Adipocyte (in vitro differentiated cells): Measurements from ENCODE around the gene SPPL2C.

ENCODE experiments used
- DNase-seq: peaks from one replicate; pipeline ENCODE4 v3.0.0-alpha.2; 2015; ENCODE audit warnings: low read depth
- H3K27me3 ChIP-seq: replicated peaks from 2 replicates; pipeline ENCODE4 v1.7.0; 2013; ENCODE audit warnings: mild to moderate bottlenecking, low read length, moderate library complexity; ENCODE audit not compliant: control insufficient read depth, insufficient read depth
- H3K36me3 ChIP-seq: 2 replicates; pipeline ENCODE4 v1.7.0; 2013; ENCODE audit warnings: low read length, mild to moderate bottlenecking, moderate library complexity; ENCODE audit not compliant: control insufficient read depth, insufficient read depth, severe bottlenecking
- H3K4me1 ChIP-seq: 2 replicates; pipeline ENCODE4 v1.7.0; 2013; ENCODE audit warnings: mild to moderate bottlenecking, low read length, moderate library complexity; ENCODE audit not compliant: control insufficient read depth, insufficient read depth
- H3K4me3 ChIP-seq: 2 replicates; pipeline ENCODE4 v1.7.0; 2013; ENCODE audit warnings: mild to moderate bottlenecking, low read length, moderate library complexity
- H3K9ac ChIP-seq: 2 replicates; pipeline ENCODE4 v1.7.0; 2013; ENCODE audit warnings: mild to moderate bottlenecking, low read length, moderate library complexity
- H3K9me3 ChIP-seq: 2 replicates; pipeline ENCODE4 v1.7.0; 2013; ENCODE audit warnings: mild to moderate bottlenecking, low read length, moderate library complexity; ENCODE audit not compliant: control insufficient read depth

SPPL2C gene

DNA sequence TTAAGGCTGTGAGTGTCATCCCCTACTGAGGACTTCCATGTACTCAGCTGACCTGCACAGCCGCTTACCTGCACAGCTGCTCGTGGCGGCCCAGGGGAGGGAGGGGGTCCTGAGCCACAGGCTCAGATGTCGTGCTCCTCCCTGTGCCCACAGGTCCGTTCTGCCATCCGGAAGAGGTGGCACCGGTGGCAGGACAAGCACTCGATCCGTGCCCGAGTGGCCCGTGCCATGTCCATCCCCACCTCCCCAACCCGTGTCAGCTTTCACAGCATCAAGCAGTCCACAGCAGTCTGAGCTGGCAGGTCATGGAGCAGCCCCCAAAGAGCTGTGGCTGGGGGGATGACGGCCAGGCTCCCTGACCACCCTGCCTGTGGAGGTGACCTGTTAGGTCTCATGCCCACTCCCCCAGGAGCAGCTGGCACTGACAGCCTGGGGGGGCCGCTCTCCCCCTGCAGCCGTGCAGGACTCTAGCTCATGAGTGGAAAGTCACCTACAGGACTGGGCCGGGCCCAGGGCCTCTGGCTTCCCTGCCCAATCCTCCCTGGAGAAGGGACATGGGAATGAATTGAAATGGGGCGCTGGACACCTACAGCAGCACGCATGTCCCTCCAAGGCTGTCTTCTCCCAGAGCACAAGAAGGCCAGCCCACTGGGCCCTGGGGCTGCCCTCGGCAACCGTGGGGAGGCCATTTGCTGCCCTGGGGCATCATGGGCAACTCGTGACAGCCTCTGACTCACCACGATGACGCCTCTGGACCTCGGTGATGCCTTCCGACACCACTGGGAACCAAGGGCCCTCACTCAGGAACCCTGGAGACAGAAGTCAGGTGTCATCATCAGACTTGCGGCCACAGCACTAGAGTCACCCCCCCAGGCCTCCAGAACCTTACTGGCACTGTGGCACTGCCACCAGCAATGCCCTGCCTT lies 9.9 kb upstream of the SPPL2C start:
- no peak overlapping the region for H3K9ac ChIP-seq
- no peaks in the 10 kb centered on the region for H3K9me3 ChIP-seq
- H3K4me3 ChIP-seq: no peak overlapping the region
- no peak for DNase-seq
- H3K4me1 ChIP-seq: no peaks in the 10 kb centered on the region
- H3K27me3 ChIP-seq: peaks cover 56% of the 10 kb centered on the region
- H3K36me3 ChIP-seq: no peaks in the 10 kb centered on the region

DNA sequence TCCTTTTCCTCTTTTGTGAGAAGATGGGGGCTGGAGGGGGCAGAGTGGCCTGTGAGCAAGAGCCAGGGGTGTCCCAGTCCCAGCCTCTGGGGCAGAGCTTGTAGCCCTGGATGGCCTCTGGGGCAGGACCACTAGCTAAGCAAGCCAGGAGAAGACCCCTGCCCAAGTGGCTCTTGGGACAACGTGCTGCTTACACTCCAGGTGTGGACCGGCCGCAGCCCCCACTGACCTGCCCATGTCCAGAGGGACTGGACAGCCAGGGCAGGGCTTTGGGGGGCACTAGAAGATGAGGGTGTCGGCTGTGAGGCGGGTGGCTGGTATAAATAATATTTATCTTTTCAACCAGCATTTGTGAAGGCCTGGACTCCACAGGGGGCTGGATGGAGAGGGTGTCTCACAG lies 9.2 kb upstream of the SPPL2C start:
- no peaks in the 10 kb centered on the region for H3K4me1 ChIP-seq

DNA sequence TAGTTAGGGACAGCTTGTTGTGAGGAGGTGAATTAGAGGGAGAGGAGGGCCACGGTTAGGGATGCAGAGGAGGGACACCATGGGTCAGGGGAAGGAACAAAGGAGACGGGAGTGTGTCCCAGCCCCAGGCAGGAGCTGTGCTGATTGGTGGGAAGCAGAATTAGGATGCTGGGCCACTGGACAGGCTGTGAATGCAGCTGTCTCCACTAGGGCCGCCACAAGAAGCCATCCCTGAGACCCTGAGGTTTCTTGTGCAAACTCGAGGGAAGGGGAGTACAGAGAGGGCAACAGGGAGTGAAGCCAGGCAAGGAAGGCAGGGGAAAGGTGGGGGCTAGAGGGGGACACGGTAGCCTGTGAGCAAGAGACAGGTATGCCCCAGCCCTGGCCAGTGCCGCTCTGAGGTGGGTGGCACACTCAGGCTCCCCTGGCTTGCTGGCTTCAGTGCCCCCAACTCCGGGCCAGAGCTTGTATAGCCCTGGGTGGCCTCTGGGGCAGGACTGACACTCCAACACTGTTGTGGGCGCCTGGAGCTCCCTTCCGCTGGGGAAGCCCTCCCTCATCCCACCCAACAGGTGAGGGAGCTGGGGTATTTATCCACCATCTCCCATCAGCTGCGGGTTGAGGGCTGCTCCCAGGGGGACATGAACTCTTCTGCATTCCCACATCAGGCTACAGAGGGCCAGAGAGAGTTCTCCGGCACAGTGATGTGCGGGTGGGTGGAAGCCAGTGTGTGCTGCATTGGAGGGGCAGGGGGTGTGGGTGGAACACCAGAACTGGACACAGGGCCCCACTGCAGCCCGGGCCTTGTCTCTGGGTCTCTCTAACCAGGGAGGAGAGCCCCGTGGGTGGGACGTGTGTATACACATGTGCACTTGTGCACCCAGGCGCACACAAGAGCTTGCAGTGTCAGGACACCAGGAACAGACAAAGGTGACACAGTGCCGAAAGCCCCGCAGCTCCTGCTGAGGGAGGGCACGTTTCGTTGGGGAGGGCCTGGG lies 8.3 kb upstream of the SPPL2C start:
- Histone ChIP-seq H3K4me1 (no peaks in the 10 kb centered on the region), H3K36me3 (no peaks in the 10 kb centered on the region), H3K27me3 (peaks cover 52% of the 10 kb centered on the region), H3K4me3 (no peak overlapping the region), H3K9ac (no peak overlapping the region), H3K9me3 (no peaks in the 10 kb centered on the region)
- DNase-seq: no peak

More for the DNA sequence above, 9.2 kb upstream of the SPPL2C start:
- Histone ChIP-seq H3K36me3 (no peaks in the 10 kb centered on the region), H3K9ac (no peak overlapping the region), H3K27me3 (peaks cover 51% of the 10 kb centered on the region), H3K9me3 (no peaks in the 10 kb centered on the region), H3K4me3 (no peak overlapping the region)
- no peak for DNase-seq

DNA sequence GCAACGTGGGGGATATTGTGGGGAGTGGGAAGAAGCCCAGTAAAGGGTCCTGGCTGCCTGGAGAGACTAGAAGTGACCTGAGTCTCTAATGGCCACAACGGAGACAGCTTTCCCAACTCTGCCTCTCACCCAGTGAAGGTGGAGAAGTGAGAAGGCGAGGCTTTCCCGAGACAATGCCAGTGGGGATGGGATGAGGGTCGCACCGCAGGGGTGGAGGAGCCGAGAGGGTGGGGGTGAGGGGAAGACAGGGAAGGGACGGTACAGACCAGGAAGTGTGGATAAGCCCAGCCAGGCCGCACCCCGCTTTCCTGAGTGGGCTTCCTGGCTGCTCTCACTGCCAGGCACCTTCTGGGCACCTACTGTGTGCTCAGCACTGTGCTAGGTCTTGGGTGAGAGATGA lies 7.5 kb upstream of the SPPL2C start:
- peaks cover 3% of the 10 kb centered on the region for H3K4me1 ChIP-seq
- no peaks in the 10 kb centered on the region for H3K36me3 ChIP-seq
- no peaks in the 10 kb centered on the region for H3K9me3 ChIP-seq
- H3K4me3 ChIP-seq: no peak overlapping the region
- H3K9ac ChIP-seq: no peak overlapping the region
- no peak for DNase-seq
- H3K27me3 ChIP-seq: peaks cover 51% of the 10 kb centered on the region

DNA sequence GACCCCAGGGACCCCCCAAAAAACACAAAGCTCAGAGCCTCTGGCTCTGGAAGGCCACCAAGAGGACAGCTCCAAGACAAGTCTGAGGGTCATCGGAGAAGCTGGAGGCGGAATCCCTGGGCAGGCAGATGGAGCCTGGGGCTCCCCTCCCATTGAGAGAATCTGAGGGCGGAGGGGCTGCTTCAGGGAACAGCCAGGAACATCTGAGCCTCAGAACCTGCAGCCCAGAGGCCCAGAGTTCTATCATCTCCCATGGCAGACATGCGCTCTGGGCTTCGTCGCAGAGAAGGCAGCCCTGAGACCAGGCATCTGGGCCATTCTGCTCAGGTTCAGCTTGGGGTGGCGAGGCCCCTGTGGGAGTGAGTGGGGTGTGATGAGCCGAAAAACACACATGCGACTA lies 7.1 kb upstream of the SPPL2C start:
- H3K4me1 ChIP-seq: peaks cover 3% of the 10 kb centered on the region
- DNase-seq: no peak
- H3K27me3 ChIP-seq: peaks cover 51% of the 10 kb centered on the region
- no peaks in the 10 kb centered on the region for H3K9me3 ChIP-seq
- H3K4me3 ChIP-seq: no peak overlapping the region
- no peak overlapping the region for H3K9ac ChIP-seq
- no peaks in the 10 kb centered on the region for H3K36me3 ChIP-seq

DNA sequence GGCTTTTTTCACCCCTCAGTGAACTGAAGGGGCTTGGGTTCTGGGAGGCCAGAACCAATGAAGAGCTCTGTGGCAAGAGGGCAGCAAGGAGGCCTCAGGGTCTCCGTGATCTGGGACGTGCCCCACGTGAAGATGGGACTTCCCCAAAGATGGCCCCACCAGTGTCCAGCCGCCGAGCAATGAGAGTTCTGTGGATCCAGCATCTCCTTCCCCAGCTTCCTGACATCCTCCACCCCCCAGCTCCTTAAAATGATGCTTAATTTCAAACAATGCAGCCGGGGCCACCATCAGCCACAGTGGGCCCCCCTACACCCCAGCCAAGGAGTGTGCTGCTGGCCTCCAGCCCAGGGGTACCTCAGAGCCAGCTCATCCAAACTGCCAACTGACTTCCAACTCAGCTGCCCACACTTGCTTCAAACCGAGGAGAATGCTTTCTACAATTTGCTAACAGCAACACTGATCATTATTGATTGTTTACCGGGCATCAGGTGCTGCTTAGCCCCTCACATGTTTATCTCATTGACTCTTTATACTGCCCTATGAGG lies 5.9 kb upstream of the SPPL2C start:
- Histone ChIP-seq H3K36me3 (no peaks in the 10 kb centered on the region), H3K27me3 (peaks cover 49% of the 10 kb centered on the region), H3K9ac (no peak overlapping the region), H3K4me1 (peaks cover 3% of the 10 kb centered on the region), H3K9me3 (no peaks in the 10 kb centered on the region), H3K4me3 (no peak overlapping the region)
- no peak for DNase-seq

DNA sequence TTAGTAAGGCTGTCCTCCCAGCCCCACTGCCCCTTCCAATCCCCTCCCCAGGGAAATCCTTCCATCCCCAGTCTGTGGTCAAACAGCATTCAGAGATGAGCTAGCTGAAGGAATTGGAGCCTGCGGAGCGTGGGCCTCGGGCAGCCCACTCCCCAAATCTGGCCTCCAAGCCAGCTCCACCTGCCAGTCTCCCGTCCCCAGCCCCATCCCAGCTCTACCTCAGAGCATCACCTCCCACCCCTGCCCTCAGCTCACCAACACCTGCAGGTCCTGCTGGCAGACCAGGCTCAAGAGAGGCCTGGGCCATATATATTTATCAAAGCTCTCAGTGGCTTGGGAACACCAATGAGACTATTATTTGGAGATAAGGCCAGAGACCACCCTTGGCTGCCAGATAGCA lies 5.2 kb upstream of the SPPL2C start:
- DNase-seq: no peak
- Histone ChIP-seq H3K9me3 (no peaks in the 10 kb centered on the region), H3K36me3 (no peaks in the 10 kb centered on the region), H3K9ac (no peak overlapping the region), H3K4me1 (peaks cover 3% of the 10 kb centered on the region), H3K27me3 (peaks cover 55% of the 10 kb centered on the region), H3K4me3 (no peak overlapping the region)

DNA sequence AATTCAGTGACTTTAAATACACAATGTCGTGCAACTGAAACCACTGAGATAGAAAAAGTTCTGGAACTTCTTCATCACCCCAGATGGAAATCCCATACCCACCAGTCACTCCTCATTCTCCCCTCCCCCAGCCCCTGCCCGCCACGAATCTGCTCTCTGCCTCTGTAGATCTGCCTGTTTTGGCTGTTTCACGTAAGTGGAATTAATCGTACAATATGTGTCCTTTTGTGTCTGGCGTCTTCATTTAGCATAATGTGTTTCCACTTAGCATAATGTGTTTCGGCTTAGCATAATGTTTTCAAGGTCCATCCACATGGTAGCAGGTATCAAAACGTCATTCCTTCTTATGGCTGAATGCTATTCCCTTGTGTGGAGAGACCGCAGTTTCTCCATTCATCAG lies 3.5 kb upstream of the SPPL2C start:
- Histone ChIP-seq H3K36me3 (no peaks in the 10 kb centered on the region), H3K9me3 (no peaks in the 10 kb centered on the region), H3K4me3 (no peak overlapping the region), H3K4me1 (peaks cover 3% of the 10 kb centered on the region), H3K9ac (no peak overlapping the region), H3K27me3 (peaks cover 65% of the 10 kb centered on the region)
- DNase-seq: no peak

DNA sequence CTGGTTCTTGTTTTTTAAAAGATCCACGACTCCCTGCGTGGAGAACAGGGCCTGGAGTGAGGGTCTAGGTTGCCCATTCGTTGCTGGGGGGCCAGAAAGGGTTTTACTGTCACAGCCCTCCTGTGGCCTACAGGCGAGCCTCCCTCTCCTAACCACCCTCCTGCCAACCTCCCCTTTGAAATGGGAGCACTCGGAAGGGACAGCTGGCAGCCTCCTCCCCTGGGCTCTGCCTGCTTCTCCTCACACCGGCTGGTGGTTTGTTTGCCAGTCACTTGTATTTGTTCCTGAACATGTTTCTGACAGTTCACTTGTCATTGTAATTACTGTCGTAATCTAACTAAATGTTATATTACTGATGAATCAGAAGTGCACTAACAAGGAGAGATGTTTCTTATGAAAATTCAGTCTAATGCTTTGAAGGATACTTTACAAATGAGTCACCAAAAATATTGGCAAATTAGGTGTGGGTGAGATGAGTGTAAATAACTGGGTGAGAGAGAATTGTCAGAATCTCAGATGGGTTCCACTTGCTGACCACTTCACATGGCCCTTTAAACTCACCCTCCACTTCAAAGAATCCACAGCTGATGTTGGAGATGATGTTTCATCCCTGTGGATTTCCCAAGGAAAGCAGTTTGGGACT lies 2.7 kb upstream of the SPPL2C start:
- no peak overlapping the region for H3K4me3 ChIP-seq
- H3K36me3 ChIP-seq: no peaks in the 10 kb centered on the region
- peaks cover 3% of the 10 kb centered on the region for H3K4me1 ChIP-seq
- peaks cover 59% of the 10 kb centered on the region for H3K27me3 ChIP-seq
- H3K9ac ChIP-seq: no peak overlapping the region
- H3K9me3 ChIP-seq: no peaks in the 10 kb centered on the region
- no peak for DNase-seq

DNA sequence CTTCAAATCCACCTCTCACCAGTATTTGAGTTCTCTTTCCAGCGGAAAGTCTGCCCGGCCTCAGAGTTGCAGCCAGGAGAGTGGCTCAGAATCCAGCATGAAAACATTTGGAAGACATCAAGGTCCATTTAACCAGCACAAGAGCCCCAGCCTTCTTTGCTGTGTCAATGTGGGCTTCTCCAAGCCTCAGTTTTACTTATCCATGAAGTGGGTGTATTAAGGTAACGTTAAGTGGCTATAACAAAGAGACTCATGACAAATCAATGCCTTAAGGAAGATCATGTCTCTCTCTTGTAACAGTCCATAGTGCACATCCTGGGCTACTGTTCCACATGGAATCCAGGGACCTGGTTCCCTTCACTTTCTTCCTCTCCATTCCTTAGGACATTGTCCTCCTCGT lies 959 bp upstream of the SPPL2C start:
- H3K9ac ChIP-seq: no peak overlapping the region
- H3K9me3 ChIP-seq: no peaks in the 10 kb centered on the region
- H3K4me3 ChIP-seq: no peak overlapping the region
- peaks cover 3% of the 10 kb centered on the region for H3K4me1 ChIP-seq
- H3K36me3 ChIP-seq: no peaks in the 10 kb centered on the region
- H3K27me3 ChIP-seq: peaks cover 50% of the 10 kb centered on the region
- DNase-seq: no peak
